ENCODE results near the gene HLA-DOA.

The HLA-DOA gene

GRCh38 chr6:32980488-32981038 is 28.8 kb downstream of the HLA-DOA start:
- Histone ChIP-seq H3K27ac (no peak overlapping the region), H3K27me3 (ENCODE audit: insufficient read depth, low read depth, severe bottlenecking) (no peaks in the 10 kb centered on the region)

GRCh38 chr6:32979720-32980487 is 29.5 kb downstream of the HLA-DOA start:
- Histone ChIP-seq H3K36me3 (peaks cover 80% of the 10 kb centered on the region), H3K27ac (no peak overlapping the region), H3K27me3 (ENCODE audit: insufficient read depth, low read depth, severe bottlenecking) (no peaks in the 10 kb centered on the region), H3K4me3 (ENCODE audit: low read depth, low read length) (no peak overlapping the region), H3K9me3 (ENCODE audit: severe bottlenecking) (no peaks in the 10 kb centered on the region)
- no peak for TF ChIP-seq CTCF (IDR thresholded peaks at IDR 0.05; ENCODE audit: low read depth, low read length)
- DNase-seq = no peak

More at GRCh38 chr6:32980488-32981038, 28.8 kb downstream of the HLA-DOA start:
- no peak for DNase-seq
- no peak for TF ChIP-seq CTCF (IDR thresholded peaks at IDR 0.05; ENCODE audit: low read depth, low read length)
- Histone ChIP-seq H3K4me3 (ENCODE audit: low read depth, low read length) (no peak overlapping the region), H3K36me3 (peaks cover 73% of the 10 kb centered on the region), H3K9me3 (ENCODE audit: severe bottlenecking) (no peaks in the 10 kb centered on the region)

GRCh38 chr6:32977953-32978324 is 31.5 kb downstream of the HLA-DOA start:
- Histone ChIP-seq H3K4me3 (ENCODE audit: low read depth, low read length) (no peak overlapping the region), H3K36me3 (peaks cover 99% of the 10 kb centered on the region), H3K27ac (no peak overlapping the region), H3K9me3 (ENCODE audit: severe bottlenecking) (no peaks in the 10 kb centered on the region), H3K27me3 (ENCODE audit: insufficient read depth, low read depth, severe bottlenecking) (no peaks in the 10 kb centered on the region)
- TF ChIP-seq CTCF (IDR thresholded peaks at IDR 0.05; ENCODE audit: low read depth, low read length) = no peak
- DNase-seq = no peak

GRCh38 chr6:32977272-32977952 is 32.0 kb downstream of the HLA-DOA start:
- Histone ChIP-seq H3K4me3 (ENCODE audit: low read depth, low read length) (no peak overlapping the region), H3K27ac (no peak overlapping the region), H3K36me3 (peaks cover 100% of the 10 kb centered on the region), H3K27me3 (ENCODE audit: insufficient read depth, low read depth, severe bottlenecking) (no peaks in the 10 kb centered on the region), H3K9me3 (ENCODE audit: severe bottlenecking) (no peaks in the 10 kb centered on the region)
- DNase-seq = no peak
- TF ChIP-seq CTCF (IDR thresholded peaks at IDR 0.05; ENCODE audit: low read depth, low read length) = no peak

- Histone ChIP-seq H3K36me3 (peaks cover 95% of the 10 kb centered on the region), H3K9me3 (ENCODE audit: severe bottlenecking) (no peaks in the 10 kb centered on the region), H3K4me3 (ENCODE audit: low read depth, low read length) (no peak overlapping the region), H3K27ac (no peak overlapping the region), H3K27me3 (ENCODE audit: insufficient read depth, low read depth, severe bottlenecking) (no peaks in the 10 kb centered on the region)
- no peak for TF ChIP-seq CTCF (IDR thresholded peaks at IDR 0.05; ENCODE audit: low read depth, low read length)
- DNase-seq = no peak
Measured at GRCh38 chr6:32976334-32977069, 32.9 kb downstream of the HLA-DOA start.
